UCSD-AML1 (cell line): ENCODE measurements around the gene ESR1.

Experiments
- DNase-seq: peaks from one replicate; lab custom pipeline; 2025; ENCODE audit not compliant: unreplicated experiment; lab: John Stamatoyannopoulos, UW

The ESR1 gene

DNA sequence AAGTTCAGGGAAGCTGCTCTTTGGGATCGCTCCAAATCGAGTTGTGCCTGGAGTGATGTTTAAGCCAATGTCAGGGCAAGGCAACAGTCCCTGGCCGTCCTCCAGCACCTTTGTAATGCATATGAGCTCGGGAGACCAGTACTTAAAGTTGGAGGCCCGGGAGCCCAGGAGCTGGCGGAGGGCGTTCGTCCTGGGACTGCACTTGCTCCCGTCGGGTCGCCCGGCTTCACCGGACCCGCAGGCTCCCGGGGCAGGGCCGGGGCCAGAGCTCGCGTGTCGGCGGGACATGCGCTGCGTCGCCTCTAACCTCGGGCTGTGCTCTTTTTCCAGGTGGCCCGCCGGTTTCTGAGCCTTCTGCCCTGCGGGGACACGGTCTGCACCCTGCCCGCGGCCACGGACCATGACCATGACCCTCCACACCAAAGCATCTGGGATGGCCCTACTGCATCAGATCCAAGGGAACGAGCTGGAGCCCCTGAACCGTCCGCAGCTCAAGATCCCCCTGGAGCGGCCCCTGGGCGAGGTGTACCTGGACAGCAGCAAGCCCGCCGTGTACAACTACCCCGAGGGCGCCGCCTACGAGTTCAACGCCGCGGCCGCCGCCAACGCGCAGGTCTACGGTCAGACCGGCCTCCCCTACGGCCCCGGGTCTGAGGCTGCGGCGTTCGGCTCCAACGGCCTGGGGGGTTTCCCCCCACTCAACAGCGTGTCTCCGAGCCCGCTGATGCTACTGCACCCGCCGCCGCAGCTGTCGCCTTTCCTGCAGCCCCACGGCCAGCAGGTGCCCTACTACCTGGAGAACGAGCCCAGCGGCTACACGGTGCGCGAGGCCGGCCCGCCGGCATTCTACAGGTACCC, at the start of gene ESR1:
TSS of gene ESR1 (plus strand) at position 170 of the 858 bp plus-strand sequence. CDS start at position 401, 231 bp downstream.
- no peak for DNase-seq

DNA sequence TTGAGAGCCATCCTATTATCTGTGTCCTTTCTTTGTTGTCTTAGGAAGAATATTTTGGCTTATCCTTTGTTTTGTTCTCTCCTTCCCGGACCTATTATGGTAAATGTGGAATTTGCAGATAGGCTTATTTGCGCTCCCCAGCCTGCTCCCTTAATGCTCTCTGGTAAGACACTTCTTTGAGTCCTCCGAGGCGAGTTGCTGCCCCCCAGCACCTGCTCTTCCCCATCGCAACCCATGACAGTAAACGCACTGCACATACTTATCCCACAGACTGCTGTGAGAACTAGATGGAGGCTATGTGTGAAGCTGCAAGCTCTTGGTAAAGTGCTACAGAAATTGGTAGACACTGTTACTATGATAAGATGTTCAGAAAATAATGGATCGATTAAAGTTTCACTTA, 47.0 kb upstream of the ESR1 start:
- no peak for DNase-seq

DNA sequence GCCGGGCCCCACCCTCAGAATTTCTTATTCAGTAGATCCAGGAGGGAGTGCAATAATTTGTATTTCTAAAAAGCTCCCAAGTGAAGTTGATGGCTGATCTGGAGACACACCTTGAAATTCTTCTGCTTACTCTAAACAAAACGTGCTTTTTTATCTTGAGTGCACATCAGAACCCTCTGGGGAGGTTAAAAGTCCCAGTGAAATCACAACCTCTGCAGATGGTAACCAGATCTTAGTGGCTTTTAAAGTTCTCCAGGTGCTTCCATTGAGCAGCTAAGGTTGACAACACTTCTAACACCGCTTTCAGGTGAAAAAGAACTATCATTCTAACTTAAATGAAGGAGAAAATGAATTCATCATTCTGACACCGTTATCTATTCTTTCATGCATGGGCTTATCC, 45.6 kb upstream of the ESR1 start:
- DNase-seq: no peak

DNA sequence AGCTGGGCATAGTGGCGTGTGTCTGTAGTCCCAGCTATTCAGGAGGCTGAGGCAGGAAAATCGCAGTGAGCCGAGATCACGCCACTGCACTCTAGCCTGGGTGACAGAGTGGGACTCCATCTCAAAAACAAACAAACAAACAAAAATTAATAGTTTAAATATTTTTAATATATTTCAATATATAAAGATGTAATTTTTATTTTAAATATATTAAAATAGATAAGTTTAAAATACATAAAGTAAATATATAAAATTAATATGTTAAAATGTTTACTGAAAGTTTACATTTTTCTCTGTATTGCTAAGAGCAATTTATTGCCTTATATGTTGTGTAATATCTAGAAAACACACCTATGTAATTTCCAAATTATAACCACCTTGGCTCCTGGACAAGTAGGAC, 44.7 kb upstream of the ESR1 start:
- no peak for DNase-seq

DNA sequence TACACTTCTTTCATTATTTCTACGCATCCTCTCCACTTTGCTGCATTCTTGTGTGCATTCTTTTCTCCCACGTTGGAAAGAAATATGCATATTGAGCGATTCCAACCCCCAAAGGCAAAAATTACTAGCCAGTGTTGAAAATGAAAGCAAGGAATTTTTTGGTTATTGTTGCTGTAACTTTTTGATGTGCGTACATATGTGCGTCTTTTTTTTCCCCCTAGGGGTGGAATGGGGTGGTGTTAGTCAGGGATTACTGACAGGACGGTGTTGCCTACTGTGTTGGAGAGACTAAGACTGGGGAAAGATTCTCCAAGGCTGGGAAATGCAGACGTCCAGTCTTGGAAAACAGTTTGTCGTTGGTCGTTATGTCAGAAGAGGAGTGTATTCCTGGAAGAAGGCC, 44.2 kb upstream of the ESR1 start:
- no peak for DNase-seq

DNA sequence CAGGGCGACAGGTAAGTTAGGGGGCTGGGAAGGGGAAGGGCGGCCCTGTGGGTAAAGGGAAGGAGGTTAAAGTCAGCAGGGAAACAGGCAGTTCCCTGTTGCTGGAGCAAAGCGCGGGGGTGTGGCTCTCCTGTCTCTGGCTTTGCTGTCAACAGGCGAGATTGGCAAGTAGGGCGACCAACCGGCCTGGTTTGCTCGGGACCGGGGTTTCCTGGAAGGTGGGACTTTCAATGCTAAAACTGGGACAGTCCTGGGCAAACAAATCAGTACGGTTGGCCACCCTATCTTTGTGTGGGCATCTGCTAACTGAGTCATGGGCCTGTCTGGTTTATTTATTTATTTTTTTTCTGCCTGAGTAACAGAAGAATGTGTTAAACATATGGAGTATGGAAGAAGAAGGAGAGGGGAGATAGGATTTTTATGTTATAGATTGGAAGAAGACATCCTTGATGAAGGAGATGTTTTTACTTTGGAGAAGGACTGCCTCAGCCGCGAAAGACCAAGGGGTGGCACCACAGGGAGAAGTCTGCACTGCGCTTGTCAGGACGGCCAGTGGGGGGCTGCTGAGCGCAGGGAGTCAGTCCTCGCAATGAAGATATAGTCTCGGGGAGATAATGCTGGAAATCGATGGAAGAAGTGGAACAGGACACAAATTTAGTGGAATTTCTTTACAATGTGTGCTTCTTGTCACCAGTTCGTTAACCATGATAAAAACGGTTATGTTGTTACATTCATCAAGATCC, 43.4 kb upstream of the ESR1 start:
- peak; percentile 57 for DNase-seq

DNA sequence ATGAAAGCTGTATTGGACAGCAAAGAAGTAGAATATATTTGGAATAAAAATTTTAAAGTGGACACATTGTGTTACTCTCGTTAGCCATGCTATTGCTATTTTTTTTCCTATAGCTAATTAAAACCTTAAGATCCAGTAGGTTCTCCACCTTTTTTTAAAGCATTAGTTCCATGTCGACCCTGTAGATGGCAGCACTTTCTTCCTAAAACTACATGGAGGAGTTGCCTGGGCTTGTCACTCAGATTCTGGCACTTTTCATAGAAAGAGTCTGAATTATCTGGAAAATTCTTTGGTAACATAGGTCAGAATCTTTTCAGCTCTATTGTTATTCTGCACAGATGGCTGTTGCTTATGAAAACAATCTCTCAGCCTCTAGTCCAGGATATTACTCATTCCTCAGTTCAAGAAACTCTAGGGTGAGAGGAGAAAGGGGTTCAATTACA, 42.0 kb upstream of the ESR1 start:
- DNase-seq: no peak

DNA sequence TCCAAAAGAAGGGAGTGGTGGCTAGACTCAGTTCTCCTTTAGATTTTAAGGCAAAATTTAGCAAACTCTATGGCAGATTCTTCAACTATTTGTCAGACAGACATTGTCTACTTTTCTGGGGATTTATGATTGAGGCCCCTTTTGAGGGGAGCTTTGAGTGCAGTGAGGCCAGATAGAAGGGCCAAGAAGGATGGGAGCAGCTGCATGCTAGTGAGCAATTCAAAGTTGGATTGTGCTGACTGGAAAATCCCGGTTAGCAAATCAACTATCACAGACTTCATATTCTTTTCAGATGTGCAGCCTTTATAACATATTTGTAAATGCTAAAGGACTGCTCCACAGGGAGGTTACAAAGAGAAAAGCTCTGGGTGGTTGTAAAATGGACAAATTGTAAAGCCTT, 35.0 kb upstream of the ESR1 start:
- no peak for DNase-seq

DNA sequence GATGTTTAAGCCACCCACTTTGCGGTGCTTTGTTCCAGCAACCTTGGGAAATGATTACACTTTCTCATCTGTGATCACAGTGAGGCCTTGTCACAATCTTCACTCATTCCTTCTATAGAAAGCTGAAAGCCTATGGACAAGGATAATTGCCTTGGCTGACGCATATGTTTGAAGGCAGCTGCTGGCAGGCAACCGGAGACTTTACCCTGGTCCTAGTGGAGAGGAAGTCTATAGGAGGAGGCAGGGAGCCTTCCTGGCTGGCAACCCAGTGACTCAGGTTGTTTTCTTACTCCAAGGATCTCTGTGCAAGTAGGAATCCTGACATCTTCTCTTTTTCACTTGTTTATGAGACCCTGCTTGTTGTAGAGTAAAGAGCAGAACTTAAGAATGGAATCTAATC, 34.1 kb upstream of the ESR1 start:
- no peak for DNase-seq

DNA sequence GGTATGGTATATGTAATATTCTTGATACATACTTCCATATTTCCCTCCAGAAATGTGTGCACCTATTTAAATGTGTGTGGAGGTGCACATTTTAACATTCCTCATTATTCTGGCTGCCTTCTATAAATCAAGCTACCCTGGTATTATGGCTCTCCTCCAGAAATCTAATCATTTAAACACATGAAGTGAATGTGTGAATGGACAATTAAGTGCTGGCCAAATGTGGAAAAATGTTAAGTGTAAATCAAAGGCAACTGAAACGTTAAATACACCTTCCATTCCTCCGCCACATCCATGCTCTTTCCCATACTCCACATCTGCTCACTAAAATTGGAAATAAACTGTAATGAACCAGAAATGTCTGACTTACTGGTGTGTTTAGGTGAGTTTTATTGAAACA, 24.9 kb upstream of the ESR1 start:
- DNase-seq: no peak

DNA sequence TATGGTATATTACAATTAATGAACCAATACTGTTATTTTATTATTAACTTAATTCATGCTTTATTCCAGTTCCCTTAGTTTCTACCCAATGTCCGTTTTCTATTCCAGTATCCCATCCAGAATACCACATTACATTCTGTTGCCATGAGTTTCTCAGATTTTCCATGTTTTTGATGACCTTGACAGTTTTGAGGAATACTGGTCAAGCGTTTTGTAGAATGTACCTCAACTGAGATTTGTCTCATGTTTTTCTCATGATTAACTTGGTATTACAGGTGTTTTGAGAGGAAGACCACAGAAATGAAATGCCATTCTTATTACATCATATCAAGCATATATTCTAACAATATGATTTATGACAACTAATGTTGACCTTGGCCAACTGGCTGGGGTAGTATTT, 23.8 kb upstream of the ESR1 start:
- DNase-seq: no peak

DNA sequence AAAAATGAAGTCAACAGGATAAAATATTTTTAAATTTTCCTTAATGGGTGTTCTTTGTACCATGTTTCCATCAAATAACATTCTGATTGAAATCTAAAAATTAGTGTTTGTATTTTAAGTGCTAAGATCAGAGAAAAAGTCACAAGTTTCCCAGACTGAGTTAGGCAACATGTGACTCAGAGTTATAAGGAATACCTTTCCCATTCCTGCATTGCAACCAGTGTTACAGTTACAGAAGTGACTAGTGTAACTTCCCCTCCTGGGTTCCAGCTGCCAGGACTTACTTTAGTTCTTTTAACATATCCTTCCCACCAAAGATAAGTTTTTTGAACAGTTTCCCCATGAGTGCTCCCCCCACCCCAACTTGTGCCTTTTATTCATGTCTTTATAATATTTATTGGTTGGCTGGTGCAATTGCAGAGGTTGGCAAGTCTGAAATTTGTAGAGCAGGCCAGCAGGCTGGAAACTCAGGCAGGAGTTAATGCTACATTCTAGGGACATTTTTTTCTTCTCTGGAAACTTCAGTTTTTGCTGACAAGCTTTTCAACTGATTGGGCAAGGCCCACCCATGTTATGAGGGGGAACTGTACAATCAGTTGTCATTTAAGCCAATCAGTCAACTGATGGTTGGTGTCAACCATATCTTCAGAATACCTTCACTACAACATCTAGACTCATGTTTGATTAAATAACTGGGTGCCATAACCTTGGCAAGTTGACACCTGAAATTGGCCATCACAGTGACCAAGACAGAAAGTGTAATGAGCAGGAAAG, 22.9 kb upstream of the ESR1 start:
- DNase-seq: no peak

DNA sequence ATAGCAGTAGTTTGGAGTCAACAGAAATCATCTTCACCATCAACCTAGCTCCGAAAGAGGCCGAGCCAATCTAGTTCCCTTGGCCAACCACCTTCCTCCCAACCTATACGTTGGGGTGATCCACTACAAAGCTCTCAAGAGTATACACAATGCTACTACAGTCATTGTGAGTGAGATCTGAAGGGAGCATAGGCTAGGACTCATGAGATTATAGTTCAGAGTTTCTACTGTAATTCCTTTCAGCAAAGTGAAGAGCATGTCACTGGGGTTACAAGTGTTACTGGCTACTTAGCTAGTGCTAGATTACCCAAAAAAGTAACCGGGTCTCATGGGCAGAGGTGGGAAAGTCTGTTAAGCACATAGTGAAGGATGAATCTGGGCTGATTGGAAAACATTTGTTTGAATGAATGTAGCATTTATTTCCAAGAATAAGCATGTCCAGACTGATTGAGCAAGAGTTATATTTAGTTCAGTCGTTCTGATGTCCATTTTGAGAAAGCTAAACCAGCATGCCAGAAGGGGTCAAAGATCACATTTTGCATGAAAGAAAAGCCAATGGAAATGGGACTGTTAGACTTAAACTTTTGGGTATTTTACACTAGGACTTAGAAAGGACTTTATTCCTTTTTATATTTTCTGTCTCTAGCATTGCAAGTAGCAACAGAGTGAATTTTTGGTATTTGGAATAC, 10.5 kb upstream of the ESR1 start:
- no peak for DNase-seq

DNA sequence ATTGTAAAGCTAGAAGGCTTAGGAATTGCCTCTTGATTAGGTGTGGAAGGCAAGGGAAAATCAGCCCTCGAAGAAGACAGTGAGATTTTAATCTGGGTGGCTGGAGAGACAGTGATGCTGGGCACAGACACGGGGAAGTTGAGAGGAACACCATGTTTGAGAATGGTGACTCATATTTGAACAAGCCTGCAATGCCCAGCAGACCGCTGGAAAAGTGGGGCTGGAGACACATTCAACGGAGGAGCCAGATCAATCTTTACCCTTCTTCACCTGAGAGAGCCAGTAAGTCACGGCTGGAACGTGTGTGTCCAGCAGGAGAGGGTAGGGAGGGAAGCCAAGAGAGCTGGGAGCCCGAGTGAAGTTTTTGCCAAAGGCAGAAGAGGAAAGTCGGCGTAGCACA, 3.7 kb upstream of the ESR1 start:
- no peak for DNase-seq

DNA sequence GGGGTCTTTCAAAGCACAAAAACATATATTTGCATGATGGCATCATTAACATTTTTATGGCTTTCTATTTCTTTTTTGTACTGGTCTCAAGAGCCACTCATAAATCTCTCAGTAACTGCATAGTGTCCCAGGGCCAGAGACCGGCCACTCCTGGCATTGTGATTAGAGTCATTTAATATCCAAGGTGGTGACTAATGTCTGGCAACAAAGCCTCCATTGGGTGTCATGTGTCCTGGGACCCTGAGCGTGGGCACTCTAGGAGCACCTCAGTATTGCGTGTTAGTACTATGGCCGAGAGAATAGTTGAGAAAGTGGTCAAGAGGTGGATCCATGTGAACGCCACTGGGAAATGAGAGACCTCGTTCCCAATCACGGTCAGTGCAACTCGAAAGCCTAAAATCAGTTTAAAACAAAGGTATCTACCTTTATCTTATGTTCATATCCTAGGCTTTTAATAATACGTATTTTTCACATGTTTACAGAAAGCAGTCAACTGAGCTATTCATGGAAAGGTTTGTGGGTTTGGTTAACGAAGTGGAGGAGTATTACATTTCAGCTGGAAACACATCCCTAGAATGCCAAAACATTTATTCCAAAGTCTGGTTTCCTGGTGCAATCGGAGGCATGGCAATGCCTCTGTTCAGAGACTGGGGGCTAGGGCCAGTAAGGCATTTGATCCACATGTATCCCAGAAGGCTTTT, 2.7 kb upstream of the ESR1 start:
- no peak for DNase-seq

DNA sequence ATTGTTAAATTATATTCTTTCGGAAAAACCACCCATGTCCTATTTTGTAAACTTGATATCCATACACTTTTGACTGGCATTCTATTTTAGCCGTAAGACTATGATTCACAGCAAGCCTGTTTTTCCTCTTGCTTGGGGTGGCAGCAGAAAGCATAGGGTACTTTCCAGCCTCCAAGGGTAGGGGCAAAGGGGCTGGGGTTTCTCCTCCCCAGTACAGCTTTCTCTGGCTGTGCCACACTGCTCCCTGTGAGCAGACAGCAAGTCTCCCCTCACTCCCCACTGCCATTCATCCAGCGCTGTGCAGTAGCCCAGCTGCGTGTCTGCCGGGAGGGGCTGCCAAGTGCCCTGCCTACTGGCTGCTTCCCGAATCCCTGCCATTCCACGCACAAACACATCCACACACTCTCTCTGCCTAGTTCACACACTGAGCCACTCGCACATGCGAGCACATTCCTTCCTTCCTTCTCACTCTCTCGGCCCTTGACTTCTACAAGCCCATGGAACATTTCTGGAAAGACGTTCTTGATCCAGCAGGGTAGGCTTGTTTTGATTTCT, 2.1 kb upstream of the ESR1 start:
- no peak for DNase-seq

DNA sequence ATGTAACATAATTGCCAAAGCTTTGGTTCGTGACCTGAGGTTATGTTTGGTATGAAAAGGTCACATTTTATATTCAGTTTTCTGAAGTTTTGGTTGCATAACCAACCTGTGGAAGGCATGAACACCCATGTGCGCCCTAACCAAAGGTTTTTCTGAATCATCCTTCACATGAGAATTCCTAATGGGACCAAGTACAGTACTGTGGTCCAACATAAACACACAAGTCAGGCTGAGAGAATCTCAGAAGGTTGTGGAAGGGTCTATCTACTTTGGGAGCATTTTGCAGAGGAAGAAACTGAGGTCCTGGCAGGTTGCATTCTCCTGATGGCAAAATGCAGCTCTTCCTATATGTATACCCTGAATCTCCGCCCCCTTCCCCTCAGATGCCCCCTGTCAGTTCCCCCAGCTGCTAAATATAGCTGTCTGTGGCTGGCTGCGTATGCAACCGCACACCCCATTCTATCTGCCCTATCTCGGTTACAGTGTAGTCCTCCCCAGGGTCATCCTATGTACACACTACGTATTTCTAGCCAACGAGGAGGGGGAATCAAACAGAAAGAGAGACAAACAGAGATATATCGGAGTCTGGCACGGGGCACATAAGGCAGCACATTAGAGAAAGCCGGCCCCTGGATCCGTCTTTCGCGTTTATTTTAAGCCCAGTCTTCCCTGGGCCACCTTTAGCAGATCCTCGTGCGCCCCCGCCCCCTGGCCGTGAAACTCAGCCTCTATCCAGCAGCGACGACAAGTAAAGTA, 547 bp upstream of the ESR1 start:
- no peak for DNase-seq

DNA sequence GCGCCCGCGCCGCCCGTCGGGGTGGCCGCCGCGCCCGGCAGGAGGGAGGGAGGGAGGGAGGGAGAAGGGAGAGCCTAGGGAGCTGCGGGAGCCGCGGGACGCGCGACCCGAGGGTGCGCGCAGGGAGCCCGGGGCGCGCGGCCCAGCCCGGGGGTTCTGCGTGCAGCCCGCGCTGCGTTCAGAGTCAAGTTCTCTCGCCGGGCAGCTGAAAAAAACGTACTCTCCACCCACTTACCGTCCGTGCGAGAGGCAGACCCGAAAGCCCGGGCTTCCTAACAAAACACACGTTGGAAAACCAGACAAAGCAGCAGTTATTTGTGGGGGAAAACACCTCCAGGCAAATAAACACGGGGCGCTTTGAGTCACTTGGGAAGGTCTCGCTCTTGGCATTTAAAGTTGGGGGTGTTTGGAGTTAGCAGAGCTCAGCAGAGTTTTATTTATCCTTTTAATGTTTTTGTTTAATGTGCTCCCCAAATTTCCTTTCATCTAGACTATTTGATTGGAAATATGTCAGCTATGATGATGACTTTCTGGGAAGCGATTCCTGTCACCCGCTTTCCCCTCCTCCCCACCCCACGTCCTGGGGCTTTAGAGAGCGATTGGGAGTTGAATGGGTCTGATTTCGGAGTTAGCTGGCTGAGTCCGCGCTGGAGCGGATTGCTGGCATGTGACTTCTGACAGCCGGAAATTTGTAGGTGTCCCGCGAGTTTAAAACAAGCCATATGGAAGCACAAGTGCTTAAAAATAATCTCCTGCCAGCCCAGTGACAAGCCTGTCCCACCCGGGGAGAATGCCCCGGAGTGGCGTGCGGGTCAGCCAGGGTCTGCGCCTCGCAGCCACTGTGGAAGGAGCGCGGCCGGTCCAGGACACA, 1.1 kb downstream of the ESR1 start:
- DNase-seq: no peak
